Measurements from ENCODE around the gene EXOC3. TPM values are rescaled to one million over a fixed set of nuclear protein-coding genes. Genes with fewer than 3 reads are reported as not detected.

The EXOC3 gene
- total RNA-seq, 1 donor from 2014 or later, result 43.3 TPM

GRCh38 chr5:476102-476813 is 33.3 kb downstream of the EXOC3 start:
- H3K4me1 Mint-ChIP-seq (ENCODE audit: low read depth), result peaks cover 14% of the 10 kb centered on the region
- TF ChIP-seq, protein P1, sequence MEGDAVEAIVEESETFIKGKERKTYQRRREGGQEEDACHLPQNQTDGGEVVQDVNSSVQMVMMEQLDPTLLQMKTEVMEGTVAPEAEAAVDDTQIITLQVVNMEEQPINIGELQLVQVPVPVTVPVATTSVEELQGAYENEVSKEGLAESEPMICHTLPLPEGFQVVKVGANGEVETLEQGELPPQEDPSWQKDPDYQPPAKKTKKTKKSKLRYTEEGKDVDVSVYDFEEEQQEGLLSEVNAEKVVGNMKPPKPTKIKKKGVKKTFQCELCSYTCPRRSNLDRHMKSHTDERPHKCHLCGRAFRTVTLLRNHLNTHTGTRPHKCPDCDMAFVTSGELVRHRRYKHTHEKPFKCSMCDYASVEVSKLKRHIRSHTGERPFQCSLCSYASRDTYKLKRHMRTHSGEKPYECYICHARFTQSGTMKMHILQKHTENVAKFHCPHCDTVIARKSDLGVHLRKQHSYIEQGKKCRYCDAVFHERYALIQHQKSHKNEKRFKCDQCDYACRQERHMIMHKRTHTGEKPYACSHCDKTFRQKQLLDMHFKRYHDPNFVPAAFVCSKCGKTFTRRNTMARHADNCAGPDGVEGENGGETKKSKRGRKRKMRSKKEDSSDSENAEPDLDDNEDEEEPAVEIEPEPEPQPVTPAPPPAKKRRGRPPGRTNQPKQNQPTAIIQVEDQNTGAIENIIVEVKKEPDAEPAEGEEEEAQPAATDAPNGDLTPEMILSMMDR (IDR thresholded peaks at IDR 0.05), result no peak
- peak; percentile 93 for DNase-seq (ENCODE audit: low spot score)
- H3K36me3 Mint-ChIP-seq (ENCODE audit: low read depth), result no peaks in the 10 kb centered on the region
- H3K9me3 Mint-ChIP-seq (ENCODE audit: low read depth), result no peaks in the 10 kb centered on the region
- H3K27ac Mint-ChIP-seq (ENCODE audit: unreplicated experiment), result no peak overlapping the region
- H3K4me3 Mint-ChIP-seq (ENCODE audit: unreplicated experiment), result no peak overlapping the region
- H3K27me3 Mint-ChIP-seq (ENCODE audit: low read depth), result no peaks in the 10 kb centered on the region

DNA sequence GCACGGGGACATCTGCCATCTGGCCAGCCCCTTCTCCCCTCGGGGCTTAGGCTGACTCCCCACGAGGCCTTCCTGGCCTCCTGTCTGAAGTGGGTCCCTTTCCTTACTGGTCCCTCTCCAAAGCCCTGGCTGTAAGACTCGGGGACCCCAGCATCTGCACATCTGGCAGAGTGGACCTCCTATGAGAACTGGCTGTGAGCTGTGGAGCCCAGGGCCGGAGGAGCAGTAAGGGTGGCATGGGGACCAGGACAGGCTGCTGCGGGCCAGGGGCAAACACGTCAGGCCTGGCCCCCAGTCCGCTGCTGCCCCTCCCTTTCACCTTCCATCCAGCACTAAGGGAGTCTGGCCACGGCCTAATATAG is 33.8 kb downstream of the EXOC3 start:
- DNase-seq (ENCODE audit: low spot score), result no peak
- Mint-ChIP-seq H3K4me1 (ENCODE audit: low read depth) (peaks cover 10% of the 10 kb centered on the region), H3K36me3 (ENCODE audit: low read depth) (no peaks in the 10 kb centered on the region), H3K4me3 (ENCODE audit: unreplicated experiment) (no peak overlapping the region), H3K9me3 (ENCODE audit: low read depth) (no peaks in the 10 kb centered on the region), H3K27me3 (ENCODE audit: low read depth) (no peaks in the 10 kb centered on the region), H3K27ac (ENCODE audit: unreplicated experiment) (no peak overlapping the region)
- TF ChIP-seq, protein P1 (IDR thresholded peaks at IDR 0.05), result no peak

DNA sequence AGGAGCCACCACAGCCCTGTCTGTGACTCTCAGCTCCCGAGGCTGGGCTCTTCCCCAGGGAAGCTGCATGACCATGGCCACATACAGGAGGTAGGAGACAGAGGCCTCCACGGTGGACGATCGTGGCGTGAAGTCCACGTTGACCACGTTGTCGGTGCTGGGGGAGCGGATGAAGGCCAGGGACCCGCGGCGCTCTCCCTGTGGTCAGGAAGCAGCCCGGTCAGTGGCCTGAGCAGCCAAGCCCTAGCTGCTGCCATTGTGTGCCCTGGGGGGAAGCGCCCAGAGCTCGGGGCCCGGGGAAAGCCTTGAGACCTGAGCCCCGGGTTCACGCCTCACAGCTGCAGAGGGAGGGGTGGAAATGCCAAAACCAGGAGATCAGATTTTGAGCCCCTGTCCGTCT is 34.3 kb downstream of the EXOC3 start:
- H3K4me3 Mint-ChIP-seq (ENCODE audit: unreplicated experiment), result no peak overlapping the region

DNA sequence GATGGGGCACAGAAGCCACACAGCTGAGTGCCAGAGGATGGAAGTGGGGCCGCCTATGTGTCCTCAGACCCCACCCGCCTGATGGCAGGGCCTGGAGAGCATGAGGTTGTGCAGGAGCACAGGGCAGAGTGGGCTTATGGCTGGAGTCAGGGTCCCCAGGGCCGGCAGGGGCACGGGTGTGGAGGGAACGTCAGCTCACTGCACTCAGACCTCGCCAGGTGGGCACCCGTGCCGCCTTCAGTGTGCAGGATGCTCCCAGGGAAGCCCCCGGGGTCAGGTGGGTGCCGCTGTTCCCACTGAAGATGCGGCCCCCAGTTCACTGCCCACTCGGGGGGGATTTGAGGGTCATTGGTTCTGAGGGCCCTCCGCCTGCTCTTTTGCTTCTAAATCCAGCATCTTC is 34.9 kb downstream of the EXOC3 start:
- TF ChIP-seq, protein P1 (IDR thresholded peaks at IDR 0.05), result no peak
- Mint-ChIP-seq H3K36me3 (ENCODE audit: low read depth) (no peaks in the 10 kb centered on the region), H3K27me3 (ENCODE audit: low read depth) (no peaks in the 10 kb centered on the region), H3K4me3 (ENCODE audit: unreplicated experiment) (no peak overlapping the region), H3K9me3 (ENCODE audit: low read depth) (no peaks in the 10 kb centered on the region), H3K27ac (ENCODE audit: unreplicated experiment) (no peak overlapping the region), H3K4me1 (ENCODE audit: low read depth) (peaks cover 7% of the 10 kb centered on the region)
- DNase-seq (ENCODE audit: low spot score), result no peak

More for the DNA sequence above, 34.3 kb downstream of the EXOC3 start:
- Mint-ChIP-seq H3K27me3 (ENCODE audit: low read depth) (no peaks in the 10 kb centered on the region), H3K27ac (ENCODE audit: unreplicated experiment) (no peak overlapping the region), H3K4me1 (ENCODE audit: low read depth) (peaks cover 7% of the 10 kb centered on the region), H3K9me3 (ENCODE audit: low read depth) (no peaks in the 10 kb centered on the region), H3K36me3 (ENCODE audit: low read depth) (no peaks in the 10 kb centered on the region)
- TF ChIP-seq, protein P1 (IDR thresholded peaks at IDR 0.05), result no peak
- no peak for DNase-seq (ENCODE audit: low spot score)

GRCh38 chr5:478369-478981 is 35.5 kb downstream of the EXOC3 start:
- H3K27me3 Mint-ChIP-seq (ENCODE audit: low read depth), result no peaks in the 10 kb centered on the region
- no peaks in the 10 kb centered on the region for H3K36me3 Mint-ChIP-seq (ENCODE audit: low read depth)
- no peaks in the 10 kb centered on the region for H3K9me3 Mint-ChIP-seq (ENCODE audit: low read depth)
- H3K4me3 Mint-ChIP-seq (ENCODE audit: unreplicated experiment), result no peak overlapping the region
- DNase-seq (ENCODE audit: low spot score), result no peak
- TF ChIP-seq, protein P1 (IDR thresholded peaks at IDR 0.05), result no peak
- no peak overlapping the region for H3K27ac Mint-ChIP-seq (ENCODE audit: unreplicated experiment)
- H3K4me1 Mint-ChIP-seq (ENCODE audit: low read depth), result peaks cover 7% of the 10 kb centered on the region
